Stimulated activated CD8-positive, alpha-beta memory T cell treated with anti-CD3 and anti-CD28 coated beads, Interleukin-2, amount 100 ng/mL, for 48 hours (primary cell): ENCODE measurements around the gene PAX6.

Experiments
- DNase-seq, 2 donors: peaks; one replicate each; pipeline ENCODE4 v3.0.0-alpha.2; 2020; ENCODE audit warnings: low read depth in 2 of 2

Gene PAX6

DNA sequence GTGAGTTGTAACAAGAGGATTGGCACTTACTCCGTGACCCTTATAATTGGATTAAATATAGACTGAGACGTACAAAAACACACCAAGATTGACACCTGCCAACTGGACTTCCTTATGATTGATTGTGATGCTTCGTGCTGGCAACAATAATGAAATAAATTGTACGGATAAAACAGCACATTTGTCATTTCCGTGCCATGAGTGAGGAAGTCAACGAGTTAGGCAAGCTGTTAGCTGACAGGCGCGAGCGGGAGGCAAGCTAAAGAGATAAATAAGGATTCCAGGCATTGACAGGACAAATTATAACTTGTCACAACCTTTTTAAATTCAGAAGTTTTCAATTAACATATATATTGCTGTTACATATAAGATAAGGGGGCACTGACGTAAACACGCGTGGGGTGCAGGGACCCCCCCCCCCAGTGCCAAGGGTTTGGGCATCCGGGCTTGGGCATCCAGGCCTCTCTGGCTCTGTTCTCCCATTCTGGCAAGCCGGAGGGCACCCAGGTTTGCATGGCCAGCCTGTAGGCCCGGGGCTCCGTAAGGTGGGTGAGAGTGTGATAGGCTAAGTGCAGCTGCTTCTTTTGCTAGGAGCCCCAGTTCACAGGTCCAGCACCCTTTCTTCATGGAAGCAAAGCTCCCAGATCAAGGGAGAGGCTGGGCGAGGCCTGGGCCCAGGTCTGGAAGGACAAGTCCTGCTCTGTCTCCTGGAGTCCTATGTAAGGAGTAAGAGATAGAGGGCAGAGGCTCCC is 11.2 kb upstream of the PAX6 start:
- DNase-seq = no peak

- no peak for DNase-seq
Measured at GRCh38 chr11:31821766-31822165, 10.6 kb upstream of the PAX6 start.

- DNase-seq = no peak
Measured at GRCh38 chr11:31821235-31821764, 10.2 kb upstream of the PAX6 start.

GRCh38 chr11:31820438-31820818 is 9.3 kb upstream of the PAX6 start:
- DNase-seq = no peak

DNA sequence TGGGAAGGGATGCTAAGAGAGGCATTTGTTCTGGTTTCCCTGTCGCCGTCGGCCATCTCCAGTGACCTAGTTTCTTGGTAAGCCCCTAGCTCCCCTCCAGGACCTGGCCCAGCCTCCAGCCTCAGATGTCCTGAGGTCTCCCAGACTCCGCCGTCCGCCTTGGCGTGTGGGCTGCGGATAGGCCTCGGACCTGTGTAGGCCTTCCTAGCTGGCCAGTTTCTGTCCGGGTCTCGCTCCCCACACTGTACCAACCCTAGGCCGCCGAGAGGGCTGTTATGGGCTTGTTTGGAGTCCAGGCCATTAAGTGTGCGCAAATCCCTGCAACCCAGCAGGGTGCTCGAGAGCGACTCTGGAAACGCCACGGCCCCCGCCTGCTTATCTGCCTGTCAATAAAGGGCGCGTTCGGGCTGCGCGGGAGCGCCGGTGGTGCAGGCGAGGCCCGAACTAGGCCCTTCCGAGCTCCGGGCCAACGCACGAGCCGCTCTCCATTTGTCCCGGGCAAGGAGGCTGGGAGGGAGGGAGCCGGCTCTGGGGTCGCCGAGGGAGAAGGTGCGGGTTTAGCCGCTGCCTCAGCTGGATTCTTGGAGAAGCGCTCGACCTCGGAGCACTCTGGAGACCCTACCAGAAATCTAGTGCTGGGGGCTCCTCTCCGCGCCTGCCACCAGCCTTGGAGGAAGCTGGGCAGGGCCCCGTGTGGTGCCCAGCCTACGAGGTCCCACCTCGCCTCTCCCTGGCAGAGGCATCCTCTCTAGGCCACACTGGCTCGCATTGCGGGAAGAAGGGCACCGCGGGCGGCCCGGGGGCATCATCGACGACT is 8.7 kb upstream of the PAX6 start:
- DNase-seq = no peak

GRCh38 chr11:31818874-31819331 is 7.8 kb upstream of the PAX6 start:
- no peak for DNase-seq

- DNase-seq = no peak
Measured at GRCh38 chr11:31818425-31818755, 7.3 kb upstream of the PAX6 start.

DNA sequence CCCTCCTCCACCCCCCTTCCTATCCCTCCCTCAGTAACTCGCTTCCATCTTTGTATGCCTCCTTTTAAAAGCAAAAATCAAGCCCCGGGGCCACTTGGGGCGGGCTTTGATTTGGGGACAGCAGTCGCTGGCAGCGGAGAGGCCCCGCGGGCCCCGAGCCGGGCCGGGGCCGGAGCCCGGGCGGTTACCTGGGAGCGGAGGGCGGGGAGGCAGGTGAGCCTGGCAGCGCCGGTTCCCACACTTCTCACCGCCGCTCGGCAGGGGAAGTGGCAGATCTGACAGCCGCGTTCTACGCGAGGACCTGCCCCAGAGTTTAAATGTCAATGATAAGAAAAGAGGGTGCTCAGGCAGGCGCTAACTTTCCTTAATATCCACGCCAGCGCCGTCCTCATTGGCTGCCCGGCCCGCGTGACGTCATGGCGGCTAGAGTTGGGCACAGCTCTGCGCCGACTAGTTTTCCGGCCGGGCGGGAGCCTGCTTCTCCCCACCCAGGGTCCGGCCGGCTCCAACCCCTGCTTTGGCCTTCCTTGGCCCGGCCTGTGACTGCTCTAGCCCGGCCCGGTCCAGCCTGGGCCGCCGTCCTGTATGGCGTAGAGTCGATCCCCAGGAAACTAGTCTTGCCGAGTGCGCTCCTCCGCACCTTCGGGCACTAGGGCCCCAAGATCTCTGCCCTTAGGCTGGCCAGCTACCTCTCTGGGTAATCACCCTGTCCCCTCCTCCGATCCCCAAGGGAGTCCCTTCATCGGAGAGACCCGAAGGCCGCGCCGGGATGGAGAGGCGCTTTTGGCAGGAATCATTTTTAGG is 6.7 kb upstream of the PAX6 start:
- DNase-seq = no peak

DNA sequence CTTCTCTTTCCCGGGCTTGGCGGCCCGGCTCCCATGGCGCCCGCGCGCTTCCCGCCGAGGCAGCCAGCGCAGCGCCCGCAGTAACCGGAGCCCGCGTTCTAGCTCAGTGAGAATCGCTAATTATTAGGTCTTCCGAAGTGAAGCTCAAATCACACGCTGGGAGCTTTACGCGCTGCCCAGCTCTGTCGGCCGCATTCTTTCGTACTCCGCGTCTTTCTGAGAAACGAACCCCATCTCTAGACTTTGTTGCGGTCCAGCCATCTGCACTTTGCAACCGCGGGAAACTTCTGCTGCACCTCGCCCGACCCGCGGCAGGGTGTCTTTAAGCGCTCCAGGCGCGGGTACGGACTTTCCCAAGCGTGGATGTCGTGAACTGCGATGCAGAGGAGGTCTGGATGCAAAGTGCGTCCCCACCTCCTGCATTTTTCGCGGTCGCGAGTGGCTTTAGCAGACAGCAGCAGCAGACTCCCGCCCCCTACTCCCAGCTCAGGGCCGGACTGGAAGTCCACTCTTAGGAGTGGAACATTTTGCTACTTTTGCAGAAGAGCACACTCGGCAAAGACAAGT is 6.0 kb upstream of the PAX6 start:
- no peak for DNase-seq

DNA sequence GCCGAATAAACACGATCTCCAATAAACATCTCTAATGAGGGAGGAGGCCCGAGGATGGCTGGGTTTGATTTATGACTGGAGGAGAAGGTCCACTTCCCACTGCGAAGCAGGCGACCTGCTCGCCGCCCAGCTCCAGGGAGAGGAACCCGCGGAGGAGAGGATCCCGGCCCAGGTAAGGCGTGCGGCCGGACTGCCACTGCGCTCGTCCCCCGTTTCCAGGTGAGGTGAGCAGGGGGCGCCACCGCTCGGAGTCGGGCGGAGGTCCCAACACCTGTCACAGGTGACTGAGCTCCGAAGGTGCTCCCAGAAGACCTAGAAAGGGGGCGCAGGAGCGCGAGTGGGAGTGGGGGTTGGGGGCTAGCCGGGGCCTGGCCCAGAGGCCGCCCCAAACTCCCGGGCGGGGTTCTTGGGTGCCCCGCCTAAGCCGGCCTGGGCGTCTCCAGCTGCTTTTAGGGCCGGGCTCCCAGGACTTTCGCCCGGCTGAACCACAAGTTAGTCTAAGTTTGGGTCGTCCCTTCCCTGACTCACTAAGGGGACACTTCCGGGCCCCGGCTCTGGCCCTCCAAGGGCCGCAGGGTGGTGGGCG is 5.4 kb upstream of the PAX6 start:
- no peak for DNase-seq

GRCh38 chr11:31815711-31816467 is 4.8 kb upstream of the PAX6 start:
- no peak for DNase-seq

GRCh38 chr11:31814176-31814868 is 3.2 kb upstream of the PAX6 start:
- DNase-seq = no peak

GRCh38 chr11:31813391-31814175 is 2.5 kb upstream of the PAX6 start:
- no peak for DNase-seq

DNA sequence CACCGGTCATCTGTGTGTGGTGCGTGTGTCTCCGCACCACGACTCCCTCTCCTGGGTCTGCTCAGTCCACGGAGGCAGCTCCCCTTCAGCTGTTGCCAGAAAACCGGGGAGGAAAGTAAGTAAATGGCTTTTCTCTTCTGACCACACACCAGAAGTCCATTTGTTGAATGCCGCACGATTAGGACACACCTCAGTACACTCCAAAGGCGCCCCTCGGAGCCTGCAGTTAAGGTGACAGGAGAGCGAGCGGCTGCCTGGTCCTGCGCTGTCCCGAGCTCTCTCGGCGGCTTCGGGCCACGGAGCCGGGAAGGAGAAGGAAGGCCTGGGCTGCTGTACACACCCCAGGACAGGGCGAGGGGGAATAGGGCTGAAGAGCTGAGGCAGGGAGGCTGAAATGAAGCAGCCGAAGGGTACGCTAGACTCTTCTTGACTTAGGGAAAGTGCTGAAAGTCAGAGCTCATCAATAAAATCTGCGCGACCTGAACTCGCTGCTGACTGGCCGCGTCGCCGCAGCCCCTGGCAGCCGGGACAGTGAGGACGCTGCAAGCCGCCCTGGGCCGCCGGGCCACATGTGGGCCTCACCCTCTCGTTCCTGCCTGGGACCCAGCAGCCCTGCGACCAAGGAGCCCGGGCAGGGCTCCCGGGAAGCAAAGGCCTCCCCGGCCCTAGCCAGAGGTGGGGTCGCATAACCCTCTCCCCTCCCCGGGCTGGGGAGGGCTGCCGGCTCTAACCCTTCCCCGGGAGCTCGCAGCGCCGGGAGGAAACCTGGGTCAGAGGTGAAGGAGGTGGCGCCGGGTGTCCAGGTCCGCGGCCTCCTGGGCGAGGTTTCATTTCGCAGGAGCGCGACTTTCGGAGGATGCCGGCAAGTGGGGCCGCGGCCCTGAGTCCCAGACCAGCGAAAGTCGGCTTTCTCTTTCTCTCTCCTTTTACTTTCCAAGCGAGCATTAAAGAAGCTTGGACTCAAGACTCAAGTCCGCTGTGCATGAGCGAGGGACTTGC is 1.6 kb upstream of the PAX6 start:
- DNase-seq = no peak

GRCh38 chr11:31809857-31810778 is 1.0 kb downstream of the PAX6 start:
- no peak for DNase-seq

DNA sequence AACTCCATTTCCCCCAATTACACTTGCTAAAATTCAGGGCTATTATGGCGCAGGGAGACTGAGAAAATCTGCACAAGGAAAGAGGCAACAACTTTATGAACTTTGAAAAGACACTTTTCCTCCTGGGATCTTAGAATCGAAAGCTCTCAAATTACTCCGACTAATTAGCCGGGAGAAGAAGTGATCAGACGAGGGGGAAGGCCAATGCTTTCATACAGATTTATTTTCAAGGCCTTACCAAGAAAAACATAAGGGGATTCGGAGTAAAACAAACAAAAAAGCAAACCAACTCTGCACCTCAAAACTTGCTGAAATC is 1.6 kb downstream of the PAX6 start:
- DNase-seq = no peak
